ENCODE measurements around the gene MYMX.

MYMX gene

DNA sequence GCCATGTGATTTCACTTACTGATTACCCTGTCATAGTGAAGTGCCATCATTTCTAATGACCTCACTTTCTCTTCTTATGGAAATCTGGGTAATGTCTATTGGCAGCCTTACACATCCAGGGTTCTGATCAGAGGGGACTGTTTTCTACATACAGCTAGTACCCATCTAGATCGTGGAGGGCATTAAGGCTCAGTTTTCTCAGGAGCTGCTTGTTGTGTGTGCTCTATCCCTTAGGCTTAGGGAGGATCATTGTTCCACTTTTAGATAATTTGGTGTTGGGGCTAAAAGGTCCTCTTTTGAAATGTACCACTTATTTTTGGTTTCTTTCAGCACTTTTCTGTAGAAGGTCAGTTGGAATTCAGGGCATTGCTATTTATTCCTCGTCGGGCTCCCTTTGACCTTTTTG lies 34.0 kb downstream of the MYMX start:
- DNase-seq (ENCODE audit: low spot score), result no peak

DNA sequence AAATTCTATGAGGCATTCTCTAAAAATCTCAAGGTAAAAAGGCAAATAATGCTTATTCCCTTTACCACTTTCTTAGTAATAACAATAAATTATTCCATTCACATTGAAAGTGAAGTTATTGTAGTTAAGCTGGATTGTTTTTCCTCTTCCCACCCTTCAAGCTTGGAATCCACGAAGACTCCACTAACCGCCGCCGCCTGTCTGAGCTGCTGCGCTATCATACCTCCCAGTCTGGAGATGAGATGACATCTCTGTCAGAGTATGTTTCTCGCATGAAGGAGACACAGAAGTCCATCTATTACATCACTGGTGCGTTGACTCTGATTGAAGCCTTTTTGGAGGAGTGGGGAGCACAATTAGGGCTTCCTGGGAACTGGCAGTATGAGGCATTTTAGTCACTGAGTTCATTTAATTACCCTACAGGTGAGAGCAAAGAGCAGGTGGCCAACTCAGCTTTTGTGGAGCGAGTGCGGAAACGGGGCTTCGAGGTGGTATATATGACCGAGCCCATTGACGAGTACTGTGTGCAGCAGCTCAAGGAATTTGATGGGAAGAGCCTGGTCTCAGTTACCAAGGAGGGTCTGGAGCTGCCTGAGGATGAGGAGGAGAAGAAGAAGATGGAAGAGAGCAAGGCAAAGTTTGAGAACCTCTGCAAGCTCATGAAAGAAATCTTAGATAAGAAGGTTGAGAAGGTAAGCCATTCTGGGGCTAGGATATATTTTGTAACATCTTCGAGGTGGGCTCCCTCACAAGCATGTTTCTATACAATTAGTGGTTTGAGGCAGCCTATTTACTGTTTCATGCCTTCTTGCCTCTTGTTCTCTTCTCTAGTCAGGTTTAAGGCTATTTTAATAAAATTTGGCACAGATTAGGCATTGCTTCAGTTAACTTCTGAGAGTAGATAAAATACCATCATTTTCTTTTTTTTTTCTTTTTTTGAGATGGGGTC lies 35.1 kb downstream of the MYMX start:
- no peak for DNase-seq (ENCODE audit: low spot score)

DNA sequence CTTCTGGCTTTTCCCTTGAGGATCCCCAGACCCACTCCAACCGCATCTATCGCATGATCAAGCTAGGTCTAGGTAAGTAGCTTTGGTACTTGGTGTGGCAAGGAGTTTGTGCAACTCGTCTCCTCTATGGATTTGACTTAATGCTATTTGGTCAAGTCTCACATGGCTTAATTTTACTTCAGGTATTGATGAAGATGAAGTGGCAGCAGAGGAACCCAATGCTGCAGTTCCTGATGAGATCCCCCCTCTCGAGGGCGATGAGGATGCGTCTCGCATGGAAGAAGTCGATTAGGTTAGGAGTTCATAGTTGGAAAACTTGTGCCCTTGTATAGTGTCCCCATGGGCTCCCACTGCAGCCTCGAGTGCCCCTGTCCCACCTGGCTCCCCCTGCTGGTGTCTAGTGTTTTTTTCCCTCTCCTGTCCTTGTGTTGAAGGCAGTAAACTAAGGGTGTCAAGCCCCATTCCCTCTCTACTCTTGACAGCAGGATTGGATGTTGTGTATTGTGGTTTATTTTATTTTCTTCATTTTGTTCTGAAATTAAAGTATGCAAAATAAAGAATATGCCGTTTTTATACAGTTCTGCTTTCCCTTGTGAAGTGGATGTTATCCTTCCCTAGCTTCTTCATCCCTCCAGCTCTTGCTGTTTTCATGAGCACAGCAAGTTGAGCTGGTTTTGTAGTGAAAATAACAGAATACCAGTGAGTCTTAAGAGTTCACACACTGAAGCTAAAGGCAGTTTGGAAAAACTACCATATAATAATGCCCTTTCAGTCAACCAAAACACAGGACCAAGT lies 36.8 kb downstream of the MYMX start:
- no peak for DNase-seq (ENCODE audit: low spot score)

DNA sequence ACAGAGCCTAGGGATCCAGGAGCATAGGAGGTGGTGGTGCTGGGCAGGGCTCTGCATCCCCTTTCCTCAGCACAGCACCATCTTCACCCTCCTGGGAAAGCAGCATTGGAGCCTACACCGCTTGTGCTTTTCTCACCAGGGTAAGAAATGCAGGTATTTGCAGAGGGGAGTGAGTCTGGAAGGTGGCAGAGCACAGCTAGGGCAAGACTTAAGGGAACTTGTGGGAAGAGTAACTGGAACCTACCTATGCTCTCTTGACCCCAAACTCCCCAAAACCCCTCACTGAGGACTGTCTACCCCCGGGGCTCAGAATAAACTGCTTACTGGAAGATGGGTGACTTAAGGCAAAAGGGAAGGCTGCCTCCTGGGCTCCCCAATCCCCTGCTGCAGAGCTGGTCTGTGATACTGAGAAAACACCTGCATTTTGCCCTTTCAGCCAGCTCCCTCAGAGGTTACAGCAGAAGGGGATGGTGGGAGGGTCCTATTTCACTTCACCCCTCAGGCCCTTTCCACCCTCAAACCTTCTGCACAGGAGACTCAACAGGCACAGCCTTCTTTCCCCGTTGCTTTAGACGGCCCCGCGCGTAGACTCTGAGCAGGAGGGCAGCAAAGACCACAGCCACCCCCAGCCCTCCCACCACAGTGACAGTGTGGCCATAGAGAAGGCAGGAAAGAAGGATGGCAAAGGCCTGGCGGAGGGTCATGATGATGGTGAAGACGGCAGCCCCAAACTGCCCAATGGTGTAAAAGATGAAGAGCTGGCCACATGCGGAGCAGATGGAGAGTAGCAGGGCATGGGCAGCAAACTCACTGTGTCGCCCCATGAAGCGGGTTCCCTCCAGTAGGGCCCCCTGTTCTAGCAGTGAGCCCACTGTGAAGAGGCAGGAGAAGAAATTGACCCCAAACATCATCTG lies 37.7 kb downstream of the MYMX start:
- no peak for DNase-seq (ENCODE audit: low spot score)

DNA sequence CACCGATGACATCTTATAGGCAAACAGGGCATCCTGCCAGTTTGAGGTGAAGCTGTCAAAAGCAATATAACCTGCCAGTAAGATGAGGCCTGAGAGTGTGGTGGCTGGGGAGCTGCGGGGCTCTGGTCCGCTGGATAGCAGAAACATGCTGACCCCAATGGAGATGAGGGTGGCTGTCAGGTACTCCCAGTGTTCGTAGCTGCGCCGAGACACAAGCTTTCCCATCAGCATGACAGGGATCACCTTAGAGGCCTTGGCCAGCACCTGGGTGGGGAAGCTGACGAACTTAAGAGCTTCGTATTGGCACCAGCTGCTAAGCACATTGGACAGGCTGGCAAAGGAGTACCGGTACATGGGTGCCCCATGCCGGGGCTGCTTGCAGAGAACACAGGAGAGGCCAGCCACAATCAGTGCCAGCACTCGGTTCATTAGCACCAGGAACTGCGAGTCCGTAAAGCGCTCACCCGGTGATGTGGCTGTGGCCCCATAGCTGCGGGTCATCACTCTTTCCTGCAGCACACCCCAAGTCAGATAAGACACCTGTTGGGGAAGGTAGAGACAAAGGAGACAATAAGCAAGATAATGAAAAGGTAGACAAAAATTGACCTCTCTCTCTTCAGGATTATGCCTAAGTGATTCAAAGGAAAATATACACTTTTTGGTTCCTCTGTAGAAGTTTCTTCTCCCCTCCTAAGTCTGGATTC lies 38.5 kb downstream of the MYMX start:
- no peak for DNase-seq (ENCODE audit: low spot score)

DNA sequence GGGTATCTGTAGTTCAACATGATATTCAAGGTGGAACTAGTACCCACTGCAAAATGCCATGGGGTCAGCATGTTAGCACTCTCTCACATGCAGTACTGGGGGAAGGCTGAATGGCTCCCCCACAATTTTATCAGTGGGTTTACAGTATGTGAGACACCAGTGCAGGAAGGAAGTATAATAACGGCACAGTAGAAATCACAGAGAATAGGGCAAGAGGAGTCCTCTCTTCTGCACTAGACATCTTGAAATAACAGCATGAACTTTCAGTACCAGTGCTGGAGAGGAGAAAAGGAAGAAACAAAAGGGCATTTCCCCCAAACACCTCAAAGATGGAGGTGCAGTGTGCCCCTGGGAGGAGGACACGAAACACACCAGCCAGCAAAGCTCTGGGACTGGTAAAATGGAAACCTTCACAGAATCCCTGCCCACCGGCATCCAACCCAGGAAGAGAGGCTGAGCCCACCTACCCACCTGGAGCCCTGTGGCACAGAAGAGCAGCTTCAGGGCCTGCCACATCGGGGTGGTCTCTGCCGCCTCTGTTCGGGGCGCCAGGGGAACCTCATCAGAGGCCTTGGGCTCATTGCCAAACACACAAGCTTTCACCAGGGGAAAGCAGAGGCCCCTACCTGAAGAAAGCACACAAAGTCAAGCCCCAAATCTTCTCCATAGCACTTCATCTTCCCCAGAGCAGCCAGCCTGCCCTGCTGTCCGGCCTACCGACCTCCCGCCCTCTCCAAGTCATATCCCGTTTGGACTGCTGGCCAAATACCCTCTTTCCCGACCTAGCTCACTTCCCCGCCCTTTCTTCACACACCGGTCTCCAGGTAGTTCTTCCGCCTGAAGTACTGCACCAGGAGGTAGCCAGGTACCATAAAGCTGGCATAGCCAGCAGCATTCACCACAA lies 39.4 kb downstream of the MYMX start:
- DNase-seq (ENCODE audit: low spot score), result no peak

DNA sequence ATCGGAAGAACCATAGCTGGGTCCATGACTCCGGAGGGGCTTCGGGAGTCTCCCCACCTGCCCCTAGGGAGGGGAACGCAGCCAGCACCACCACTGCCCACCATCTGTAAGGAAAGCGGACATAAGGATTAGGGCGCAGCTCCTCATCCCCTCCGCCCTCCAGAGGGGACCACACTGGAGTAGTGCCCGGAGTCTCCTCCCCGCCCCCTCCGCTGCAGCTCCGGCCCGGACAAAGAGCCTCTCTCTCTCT lies 40.0 kb downstream of the MYMX start:
- DNase-seq (ENCODE audit: low spot score), result no peak

DNA sequence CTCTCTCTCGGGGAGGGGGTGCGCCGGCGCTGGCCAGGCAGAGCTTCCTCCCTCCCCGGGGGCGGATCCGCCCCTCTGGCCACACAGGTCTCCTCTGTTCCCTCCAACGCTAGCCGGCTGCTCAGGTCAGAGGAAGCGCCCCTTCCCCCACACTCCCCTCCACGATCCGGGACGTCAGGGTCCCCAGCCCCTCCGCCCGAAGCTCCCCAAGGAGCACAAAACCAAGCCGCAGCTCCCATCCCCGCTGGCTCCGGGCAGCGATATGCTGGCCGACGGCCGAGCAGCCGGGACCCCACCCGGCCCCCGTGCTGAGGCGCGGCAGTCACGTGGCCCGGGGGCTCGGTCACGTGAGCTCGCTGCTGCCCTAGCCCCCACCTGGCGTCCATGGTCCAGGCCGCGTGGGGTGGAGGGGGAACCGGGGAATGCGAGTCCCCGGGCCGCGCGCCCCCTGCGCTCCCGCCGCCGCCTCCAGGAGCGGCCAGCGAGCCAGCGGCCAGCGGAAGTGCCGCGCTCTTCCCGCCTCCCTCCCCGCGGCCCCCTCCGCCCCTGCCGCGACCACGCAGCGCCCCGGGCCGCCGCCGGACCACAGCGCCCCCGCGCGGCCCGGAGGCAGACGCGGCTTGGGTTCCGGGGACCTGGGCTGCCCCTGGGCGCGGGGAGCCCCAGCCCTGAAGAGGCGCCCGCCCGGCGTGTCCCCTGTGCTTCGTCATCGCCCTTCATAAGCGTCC lies 40.5 kb downstream of the MYMX start, which contains the start of gene SLC35B2:
TSS of gene SLC35B2 (minus strand) at position 504 of the 728 bp plus-strand sequence. CDS start at position 386, 118 bp downstream.
- DNase-seq (ENCODE audit: low spot score), result peak; percentile 95

DNA sequence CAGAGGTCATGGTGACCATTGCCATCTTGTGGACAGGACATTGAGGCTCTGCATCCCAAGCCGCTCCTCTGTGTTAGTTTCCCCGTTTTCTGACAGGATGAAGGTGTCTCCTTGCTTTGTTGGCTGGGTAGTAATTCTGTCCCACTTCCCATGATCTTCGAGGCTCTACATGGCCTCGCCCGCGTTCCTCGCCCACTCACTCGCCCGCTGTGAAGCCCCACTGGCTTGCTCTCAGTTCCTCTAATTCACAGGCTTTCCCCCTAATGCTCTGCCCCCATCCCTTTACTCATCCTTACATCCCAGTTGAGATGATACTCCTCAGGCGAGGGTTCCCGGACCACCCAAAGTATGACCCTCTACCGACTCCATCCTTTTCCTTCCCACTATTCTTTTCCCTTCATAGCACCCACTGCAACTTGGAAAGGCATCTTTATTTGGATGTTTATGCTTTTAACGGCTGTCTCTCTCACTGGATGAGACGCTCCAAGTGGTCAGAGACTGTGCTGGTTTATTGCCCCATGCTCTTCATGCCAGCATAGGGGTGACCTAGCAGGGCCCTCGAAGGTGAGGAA lies 41.1 kb downstream of the MYMX start:
- no peak for DNase-seq (ENCODE audit: low spot score)

DNA sequence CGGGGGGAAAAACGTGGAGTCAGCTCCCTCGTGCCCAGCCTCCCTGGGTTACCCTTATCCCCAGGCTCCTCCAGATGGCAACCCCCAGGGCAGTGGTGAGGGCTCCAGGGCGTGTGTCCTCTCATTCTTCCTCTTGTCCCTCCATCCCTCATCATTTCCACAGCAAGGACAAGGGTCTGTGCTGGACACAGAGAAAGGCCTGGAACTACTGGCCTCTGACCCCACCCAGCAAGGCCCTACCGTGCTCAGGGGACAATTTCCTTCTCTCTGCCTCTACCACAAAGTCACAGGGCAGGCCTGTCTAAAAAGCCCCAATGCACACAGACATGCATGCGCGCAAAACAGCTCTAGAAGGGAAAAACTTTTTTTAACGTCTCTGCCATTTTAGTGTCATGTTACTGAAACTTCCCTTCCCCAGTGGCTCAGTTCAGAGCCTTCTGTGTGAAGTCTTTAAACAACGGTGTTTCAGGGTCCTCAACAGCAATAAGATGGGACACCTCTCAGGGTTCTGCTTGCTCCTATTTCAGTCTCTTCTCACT lies 41.7 kb downstream of the MYMX start:
- no peak for DNase-seq (ENCODE audit: low spot score)

DNA sequence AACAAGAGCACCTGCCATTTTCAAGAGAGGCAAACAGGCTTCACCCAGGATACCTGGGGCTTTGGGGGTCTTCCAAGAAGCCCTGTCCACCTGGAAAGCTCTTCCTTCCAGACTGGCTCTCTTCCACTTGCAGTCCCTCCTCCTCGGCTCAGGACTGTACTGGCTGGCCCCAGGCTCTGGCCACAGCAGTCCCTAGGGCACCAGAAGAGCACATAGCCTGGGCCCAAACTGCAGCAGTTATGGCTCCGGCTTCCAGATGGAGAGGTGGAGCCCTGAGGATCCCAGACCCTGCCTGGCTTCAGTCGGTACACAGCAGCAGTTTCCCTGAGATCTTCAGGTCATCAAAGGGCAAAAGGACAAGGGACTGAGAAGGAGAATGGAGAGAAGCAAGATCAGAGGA lies 42.2 kb downstream of the MYMX start:
- no peak for DNase-seq (ENCODE audit: low spot score)

DNA sequence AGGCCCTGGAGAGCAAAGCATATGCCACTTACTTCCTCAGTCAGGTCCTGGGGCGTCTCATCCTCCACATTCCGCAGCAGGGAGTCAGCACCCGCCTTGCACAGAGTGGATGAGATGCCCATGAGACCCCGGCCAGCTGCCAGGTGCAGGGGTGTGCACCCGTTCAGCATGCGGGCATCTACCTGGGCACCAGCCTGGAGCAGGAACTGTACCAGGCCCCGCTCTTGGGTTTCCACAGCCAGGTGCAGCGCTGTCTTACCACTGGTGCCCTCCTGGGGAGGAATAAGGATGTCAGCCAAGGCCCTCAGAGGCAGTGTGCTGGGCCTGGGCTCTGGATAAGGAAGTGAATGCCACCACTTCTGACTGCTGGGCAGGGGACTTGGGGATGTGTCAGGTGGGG lies 43.3 kb downstream of the MYMX start:
- DNase-seq (ENCODE audit: low spot score), result no peak

DNA sequence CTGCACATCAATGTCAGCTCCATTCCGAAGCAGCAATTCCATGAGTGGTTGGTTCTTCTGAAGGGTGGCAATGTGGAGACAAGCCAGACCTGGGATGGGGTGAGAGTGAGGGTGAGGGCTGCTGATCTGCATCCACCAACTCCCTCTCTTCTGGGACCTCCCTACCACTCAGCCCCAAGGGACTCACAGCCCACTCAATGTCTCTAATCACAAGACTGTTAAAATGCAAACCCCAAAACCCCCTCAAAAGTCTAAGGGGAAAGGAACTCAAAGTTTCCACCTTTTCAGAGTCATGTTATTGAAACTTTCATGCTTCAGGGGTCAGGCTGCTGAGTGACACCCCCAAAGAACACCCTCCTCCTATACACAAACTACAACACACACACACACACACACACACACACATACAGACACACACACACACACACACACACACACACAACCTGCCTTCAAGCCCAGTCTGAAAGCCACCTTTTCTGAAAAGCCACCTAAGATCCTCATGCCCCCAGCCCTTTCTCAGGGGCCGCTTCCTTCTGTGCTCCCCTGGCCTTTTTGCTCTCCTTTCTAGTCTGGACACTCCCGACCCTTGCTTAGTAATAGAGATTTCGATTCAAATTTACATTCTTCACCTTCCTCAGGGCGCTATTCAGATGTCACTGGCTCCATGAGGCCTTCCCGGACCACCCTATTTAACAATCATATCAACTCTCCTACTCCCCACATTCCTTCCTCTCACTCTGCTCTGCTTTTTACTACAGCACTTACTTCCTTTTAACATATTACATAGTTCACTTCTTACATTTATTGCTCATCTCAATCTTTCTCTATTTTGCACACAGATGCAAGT lies 43.9 kb downstream of the MYMX start:
- DNase-seq (ENCODE audit: low spot score), result no peak

DNA sequence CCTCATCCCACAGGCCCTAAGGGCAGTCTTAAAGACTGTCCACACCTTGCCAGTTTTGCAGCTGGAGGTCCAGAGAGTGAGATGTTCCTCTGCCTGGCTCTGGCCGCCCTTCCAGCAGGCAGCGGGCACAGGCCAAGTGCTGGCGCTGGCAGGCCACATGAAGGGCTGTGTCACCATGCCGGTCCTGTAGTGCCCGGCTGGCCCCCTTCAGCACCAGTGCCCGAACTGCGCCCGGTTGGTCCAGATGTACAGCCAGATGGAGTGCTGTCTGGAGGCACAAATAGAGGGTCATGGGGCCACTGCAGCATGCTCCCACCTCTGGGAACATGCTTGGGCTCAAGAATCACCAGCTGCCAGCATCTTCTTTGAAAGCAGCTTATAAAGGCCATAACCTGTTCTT lies 44.9 kb downstream of the MYMX start:
- DNase-seq (ENCODE audit: low spot score), result no peak

DNA sequence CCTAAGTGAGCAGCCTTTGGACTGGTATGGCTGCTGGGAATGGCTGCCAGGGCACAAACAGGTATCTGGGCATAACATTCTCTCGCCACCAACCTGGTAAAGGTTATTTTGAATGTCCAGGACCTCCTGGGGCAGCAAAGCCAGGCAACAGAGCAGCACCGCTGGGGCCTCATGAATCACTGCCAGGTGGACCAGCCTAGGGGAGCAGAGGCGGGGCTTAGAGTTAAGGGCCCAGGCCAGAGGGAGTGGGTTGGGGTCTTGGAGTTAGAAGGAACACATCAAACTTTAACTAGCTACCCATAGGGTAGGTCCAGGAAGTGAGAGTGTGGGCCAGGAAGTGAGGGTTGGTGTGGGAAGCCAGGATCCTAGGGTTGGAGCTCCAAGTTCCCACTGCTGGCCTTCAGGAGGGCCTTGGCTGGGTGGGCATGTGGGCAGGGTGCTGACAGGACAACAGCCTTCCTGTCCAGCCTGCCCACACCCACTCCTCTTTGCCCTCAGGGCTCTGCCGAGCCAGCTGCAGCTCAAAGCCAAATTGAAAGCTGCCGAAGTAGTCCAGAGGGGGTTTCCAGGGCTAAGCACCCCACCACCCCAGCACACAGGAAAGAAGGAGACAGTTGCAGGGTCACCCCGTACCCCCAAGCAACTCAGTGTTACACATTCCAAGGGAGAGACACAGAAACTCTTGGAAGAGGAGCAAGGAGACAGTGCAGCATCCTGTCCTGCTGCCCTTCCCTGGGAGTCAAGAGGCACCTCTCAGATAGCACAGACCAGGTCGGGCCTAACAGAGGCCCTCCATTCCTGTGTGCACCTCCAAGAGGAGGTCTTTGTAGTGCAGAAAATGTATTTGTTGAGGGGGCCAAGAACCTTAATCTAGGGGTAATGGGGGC lies 46.0 kb downstream of the MYMX start:
- no peak for DNase-seq (ENCODE audit: low spot score)

DNA sequence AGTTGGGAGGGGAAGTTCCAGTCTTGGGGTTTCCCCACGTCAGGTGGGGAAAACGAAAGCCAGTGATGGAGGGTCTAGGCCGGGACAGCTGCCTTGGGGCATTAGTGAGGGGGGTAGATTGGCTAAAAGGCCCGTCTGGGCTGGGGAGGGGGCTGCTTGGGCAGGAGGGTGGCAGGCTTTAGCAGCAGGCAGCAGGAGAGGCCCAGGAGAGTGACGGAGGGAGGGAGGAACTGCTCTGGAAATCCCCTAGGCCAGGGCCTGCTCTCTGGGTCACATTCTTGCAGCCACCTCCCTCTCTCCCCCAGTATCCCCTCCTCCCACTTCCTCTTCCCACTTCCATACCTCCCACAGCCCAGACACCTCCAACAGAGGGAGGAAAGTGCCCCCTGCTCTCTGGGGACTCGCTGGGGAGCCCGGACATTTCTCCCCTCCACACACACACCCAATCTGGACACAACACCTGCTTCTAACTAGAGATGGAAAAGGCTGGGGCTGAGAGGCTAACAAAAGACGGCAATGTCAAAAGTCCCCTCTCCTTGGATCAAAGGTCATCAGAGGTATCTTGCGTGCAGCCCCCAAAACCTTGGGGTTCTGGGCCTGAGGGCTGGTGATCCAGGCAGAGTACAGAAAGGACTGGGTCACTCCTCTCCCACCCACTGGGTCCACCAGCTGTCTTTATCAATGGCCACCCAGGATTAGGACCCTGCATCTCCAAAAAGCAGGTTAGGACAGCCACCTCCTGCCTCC lies 46.8 kb downstream of the MYMX start:
- DNase-seq (ENCODE audit: low spot score), result no peak

Measured in GM03348 (cell line).